H4 (cell line): Measurements from ENCODE around the gene AGPAT2. TPM values are rescaled to one million over a fixed set of nuclear protein-coding genes. Genes with fewer than 3 reads are reported as not detected.

Experiments used
- DNase-seq: peaks from one replicate; pipeline ENCODE4 v3.0.0-alpha.2; 2015; ENCODE audit warnings: low spot score
- total RNA-seq: library from RNA; depleted of rRNA; stranded (reverse); fragments of >200 nt; shearing (Covaris generic); gene quantifications from 2 replicates; pipeline ENCODE4 v1.2.3, GENCODE V29; 2014

AGPAT2 gene
- total RNA-seq, 1 experiment from 2014 or later = 32.3 TPM

DNA sequence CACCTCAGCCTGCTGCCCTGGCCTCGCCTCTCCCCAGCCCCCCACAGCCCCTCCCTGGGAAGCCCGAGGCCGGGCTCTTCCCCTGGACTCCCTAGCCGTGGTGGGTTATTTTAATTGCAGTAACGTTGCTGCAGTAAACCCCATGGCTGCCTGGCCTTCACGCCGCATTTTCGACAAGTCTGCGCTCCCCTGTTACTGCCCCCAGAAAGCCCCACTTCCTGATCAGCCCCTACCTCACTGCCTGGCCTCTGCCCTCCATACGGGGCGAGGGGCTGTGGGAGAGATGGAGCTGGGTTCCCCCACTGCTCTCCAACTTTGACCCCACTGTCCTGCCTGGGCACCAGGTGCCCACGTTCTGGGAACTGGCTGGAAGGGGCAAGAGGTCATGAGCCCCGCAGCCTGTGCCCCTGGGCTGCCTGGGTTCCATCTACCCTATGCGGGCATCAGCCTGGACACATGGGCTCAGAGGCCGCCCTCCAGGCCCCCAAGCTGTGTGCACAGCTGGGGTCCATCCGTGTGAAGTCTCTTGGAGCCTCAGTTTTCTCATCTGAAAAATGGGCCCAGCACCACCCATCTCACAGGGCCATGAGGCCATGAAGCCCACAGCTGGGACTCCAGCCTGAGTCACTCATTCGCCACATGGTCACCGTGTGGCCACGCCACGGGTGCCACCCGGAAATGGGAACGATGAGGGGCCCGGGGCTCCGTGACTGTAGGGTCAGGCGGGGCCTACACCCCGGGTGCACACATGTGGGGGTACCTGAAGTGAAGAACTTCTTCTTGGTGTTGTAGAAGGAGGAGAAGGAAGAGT lies 13.1 kb downstream of the AGPAT2 start:
- DNase-seq = no peak

DNA sequence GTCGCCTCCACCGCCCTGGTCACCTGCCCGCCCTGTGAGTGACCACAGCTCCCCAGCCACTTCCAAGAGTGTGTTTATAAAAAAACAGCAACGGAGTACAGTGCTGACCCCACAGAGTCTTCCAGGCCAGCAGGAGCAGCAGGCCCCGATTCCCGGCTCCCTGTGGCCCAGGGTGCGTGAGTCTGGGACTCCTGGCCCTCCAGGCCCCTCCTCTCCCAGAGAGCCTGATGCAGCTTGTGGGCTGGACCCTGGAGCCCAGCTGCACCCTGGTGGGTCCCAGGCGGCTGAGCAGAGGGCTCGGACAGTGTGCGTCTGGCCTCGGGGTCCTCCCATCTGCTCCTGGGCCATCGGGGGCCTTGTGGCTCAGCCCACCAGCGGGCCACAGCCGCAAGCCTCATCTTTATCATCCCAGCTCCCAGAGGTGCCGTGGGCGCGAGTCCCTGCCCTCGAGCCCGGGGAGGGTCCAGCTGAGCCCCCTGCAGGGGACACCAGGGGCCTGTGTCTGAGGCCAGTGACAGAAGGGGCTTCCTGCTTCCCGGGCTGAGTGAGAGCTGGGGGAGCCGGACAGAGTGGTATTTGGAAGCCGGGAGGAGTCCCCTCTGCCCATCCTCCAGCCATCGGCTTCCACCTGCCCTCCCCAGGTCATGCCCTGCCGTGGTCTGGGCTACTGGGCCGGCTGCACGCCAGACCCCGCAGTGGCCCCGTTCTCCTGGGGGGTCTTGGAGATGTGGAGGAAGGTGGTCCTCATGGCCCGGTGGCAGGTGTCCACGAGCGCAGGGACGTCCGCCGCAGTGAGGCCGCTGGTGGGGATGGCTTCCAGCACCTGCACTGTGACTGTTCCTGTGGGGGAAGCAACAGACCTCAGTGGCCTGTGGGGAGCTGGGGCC lies 13.9 kb downstream of the AGPAT2 start:
- DNase-seq = no peak

DNA sequence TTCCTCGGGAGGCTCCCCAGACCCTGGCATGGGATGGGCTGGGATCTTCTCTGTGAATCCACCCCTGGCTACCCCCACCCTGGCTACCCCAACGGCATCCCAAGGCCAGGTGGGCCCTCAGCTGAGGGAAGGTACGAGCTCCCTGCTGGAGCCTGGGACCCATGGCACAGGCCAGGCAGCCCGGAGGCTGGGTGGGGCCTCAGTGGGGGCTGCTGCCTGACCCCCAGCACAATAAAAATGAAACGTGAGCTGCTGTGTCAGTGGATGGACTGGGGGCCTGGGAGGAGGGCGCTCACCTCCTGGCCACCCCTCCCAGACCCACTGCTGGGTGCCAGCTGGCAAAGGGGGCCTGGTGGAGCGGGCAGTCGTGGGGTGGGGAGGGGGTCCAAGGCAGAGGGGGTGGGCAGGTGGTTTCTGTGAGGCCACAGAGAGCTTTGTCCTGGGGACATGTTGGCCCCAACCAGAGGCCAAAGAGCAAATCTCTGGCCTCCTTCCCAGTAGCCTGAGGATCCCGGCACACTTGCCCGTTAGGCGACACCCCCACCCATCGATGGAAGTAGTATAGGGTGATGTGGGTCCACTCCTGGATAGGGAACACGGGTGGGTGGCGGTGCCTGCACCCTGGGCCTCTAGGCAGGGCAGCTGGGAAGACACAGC lies 14.7 kb downstream of the AGPAT2 start:
- DNase-seq = no peak

DNA sequence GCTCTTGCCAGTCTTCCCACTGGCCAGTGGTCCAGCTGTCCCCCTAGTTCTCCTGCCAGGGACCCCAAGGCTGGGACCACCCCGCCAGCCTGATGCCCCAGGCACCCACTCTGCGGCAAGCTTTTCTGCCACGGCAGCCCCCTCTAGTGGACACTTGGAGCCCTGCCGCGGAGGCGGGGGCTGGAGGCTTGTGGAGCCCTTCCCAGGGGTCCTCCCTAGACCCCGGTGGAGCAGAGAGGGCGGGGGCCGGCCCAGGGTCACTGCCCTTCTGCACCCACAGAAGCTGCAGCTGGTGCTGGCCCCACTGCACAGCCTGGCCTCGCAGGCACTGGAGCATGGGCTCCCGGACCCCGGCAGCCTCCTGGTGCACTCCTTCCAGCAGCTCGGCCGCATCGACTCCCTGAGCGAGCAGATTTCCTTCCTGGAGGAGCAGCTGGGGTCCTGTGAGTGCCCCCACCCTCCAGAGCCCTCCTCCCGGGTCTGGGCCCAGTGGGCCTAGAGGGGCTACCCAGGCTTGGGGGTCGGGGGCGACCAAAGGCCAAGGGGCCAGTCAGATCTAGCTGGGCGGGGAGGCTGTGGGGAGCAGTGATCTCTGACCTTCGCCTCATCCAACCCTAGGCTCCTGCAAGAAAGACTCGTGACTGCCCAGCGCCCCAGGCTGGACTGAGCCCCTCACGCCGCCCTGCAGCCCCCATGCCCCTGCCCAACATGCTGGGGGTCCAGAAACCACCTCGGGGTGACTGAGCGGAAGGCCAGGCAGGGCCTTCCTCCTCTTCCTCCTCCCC lies 15.4 kb downstream of the AGPAT2 start:
- DNase-seq = no peak

DNA sequence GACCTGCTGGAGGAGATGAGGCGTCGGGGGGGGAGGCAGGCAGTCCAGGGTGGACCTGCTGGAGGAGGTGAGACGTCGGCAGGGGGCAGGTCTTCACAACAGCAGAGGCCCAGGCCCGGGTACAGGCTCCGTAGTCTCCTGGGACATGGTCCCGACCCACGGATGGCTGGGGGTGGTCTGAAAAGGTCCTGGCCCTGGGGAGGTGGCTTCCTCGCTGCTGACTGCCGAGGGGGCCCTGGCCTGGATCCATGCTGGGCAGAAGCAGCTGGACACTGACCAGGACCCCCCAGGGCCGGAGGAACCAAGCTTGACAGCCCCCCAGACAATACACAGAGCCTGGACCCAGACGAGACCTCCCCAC lies 16.0 kb downstream of the AGPAT2 start:
- DNase-seq = no peak

DNA sequence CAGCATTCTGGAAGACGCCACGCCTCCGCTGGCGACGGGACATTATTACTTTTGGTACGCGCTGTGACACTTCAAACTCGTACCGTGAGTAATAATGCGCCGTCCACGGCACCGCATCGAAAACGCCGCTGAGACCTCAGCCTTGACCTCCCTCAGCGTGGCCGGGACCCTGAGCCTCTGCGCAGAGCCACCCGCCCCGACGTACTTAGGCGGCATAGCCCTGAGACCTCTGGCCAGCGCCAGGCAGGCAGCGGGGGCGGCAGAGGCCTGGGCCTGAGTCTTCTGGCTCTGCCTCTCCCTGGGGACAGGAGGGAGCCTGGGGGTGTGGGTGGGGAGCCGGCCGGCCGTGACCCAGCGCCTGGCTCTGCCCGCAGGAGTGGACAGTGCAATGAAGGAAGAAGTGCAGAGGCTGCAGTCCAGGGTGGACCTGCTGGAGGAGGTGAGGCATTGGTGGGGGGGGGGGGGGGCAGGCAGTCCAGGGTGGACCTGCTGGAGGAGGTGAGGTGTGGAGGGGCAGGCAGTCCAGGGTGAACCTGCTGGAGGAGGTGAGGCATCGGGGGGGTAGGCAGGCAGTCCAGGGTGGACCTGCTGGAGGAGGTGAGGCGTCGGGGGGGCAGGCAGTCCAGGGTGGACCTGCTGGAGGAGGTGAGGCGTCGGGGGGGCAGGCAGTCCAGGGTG lies 16.5 kb downstream of the AGPAT2 start:
- DNase-seq = no peak

DNA sequence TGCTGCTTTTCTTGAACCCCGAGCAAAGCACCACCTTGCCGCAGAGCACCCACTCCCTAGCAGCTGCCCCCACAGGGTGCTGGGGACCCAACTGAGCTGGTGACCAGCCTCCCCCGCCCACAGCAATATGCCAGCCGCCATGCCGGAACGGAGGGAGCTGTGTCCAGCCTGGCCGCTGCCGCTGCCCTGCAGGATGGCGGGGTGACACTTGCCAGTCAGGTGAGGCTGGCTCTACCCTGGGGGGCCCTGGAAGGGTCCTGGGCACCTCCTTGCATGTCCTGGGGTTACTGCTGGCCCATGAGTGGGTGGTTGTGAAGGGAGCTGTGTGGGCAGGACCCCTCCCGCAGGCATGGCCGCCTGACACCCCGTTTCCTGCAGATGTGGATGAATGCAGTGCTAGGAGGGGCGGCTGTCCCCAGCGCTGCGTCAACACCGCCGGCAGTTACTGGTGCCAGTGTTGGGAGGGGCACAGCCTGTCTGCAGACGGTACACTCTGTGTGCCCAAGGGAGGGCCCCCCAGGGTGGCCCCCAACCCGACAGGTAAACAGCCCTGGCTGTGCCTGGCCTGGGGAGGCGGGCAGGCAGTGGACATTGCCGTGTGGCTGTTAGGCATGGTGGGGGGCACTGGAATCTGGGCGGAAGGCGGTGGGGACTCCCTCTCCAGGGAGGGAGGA lies 17.3 kb downstream of the AGPAT2 start:
- DNase-seq = no peak

DNA sequence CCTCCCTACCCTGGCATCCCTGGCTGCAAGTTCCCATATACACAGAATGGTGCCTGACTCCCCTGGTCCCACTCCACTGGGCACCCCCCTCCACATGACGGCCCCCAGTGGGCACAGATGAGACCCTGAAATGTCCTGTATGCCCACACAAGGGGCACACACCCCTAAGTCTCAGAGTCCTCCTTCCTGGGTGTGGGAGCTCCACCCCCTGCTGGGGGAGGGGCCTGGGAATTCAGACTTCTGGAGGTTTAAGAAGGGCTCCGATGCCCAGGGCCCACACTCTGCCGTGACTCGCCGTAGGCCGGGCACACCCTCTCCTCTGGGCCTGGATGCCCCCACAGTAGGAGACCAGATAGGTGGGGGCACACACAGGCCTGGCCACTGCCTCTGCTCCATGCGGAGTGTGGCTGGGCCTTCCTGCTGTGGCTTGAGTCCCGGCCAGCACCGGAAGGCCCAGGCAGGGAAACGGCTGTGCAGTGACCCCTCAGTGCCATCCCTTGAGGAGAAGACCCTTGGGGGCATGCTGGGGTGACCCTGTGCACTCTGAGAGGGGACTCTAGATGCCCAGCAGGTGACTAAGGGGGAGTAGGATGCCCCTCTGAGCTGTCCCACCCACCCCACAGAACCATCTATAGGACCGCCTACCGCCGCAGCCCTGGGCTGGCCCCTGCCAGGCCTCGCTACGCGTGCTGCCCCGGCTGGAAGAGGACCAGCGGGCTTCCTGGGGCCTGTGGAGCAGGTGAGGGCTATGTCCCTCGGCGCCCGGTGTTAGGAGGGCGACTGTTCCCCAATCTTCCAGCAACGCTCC lies 18.1 kb downstream of the AGPAT2 start:
- DNase-seq = no peak

DNA sequence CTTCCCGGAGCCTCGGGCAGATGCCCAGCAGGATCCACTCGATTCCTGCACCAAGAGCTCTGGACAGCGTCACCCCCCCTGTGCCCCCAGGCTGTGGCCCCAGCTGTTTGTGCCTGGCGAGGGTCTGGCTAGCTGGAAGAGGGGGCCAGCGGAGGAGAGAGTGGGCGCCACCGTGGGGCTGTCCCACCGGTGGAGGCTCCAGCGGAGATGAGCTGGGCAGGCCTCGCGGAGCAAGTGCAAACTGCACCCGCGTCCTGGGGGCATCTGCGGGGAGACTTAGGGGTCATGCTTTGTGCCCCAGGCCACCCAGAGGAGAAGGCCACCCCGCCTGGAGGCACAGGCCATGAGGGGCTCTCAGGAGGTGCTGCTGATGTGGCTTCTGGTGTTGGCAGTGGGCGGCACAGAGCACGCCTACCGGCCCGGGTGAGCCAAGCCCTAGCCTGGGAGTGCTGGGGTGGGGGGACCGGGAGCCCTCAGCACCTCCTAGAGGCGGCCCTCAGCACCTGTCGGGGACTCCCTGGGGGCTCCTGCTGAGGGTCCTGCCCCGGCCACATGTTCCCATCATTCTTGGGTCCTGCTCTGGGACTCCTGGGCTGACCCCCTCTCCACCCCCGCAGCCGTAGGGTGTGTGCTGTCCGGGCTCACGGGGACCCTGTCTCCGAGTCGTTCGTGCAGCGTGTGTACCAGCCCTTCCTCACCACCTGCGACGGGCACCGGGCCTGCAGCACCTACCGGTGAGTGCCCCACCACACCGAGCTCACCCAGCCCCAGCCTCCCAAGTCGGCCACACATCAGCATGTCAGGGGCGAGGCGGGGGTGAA lies 19.1 kb downstream of the AGPAT2 start:
- no peak for DNase-seq

DNA sequence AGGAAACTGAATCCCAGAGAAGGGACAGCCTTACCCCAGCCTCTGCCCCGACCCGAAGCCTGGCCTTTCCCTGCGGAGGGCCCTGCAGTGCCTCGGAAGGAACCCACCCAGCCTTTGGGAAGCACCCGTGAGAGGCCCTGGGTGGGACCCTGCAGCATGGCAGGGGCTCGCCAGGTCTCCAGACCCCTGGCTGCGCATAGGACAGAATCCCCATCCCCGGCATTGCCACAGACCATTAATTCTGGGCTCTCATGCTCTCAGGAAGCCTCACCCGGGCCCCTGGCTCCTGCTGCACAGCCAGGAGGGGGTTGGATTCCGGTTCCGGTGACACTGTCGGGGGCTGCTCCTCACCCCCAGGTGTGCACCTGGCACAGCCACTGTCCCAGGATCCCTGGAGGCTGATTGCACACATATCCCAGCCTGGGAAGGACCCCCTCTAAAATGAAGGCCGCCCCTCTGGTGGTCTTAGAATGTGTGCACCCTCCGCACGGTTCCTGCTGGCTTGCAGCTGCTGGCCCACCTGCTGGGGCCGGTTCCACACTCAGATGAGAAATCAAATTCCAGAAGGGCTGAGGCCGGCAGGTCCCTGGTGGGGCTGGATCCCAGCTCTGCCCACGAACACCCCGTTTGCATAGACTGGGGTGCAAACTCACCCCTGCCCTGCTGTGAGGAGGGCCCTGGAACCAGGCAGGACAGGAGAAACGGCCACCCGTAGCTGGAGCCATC lies 19.9 kb downstream of the AGPAT2 start:
- no peak for DNase-seq

DNA sequence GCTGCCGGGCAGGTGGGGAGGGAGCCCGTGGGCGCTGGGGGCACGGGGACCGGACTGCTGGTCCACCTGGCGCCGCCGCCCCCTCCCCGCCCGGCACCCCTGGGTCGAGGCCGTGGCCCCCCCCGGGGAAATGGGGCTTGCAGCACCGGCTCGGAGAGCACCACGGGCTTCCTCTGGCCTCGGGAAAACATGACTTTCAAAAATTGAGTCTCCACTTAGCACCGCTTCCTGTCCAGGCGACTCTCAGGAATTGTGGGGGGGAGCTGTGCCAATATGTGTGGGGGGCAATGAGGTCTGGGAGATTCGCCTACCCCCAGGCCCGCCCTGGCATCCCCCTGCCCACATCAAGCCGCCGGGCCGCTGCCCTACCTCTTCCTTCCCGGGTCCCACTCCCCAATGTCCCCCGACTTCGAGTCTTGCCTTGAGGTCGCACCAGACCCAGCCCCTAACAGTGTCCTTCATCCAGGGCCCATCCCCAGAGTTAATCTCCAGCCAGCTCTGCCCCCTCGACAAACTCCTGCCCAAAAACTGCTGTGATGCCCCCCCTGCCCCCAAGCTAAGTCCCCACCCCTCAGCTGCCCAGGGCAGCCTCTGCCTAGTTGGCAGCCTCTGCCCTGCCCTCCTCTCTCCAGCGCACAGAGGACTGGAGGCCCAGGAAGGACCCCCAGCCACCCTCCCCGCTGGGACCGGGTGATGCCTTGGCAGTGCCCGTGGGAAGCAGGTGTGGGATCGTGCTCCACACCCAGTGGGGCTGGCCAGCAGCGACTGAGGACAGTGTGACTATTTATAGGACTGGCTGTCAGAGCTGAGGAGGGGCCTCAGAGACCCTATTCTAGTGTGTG lies 20.7 kb downstream of the AGPAT2 start:
- no peak for DNase-seq

DNA sequence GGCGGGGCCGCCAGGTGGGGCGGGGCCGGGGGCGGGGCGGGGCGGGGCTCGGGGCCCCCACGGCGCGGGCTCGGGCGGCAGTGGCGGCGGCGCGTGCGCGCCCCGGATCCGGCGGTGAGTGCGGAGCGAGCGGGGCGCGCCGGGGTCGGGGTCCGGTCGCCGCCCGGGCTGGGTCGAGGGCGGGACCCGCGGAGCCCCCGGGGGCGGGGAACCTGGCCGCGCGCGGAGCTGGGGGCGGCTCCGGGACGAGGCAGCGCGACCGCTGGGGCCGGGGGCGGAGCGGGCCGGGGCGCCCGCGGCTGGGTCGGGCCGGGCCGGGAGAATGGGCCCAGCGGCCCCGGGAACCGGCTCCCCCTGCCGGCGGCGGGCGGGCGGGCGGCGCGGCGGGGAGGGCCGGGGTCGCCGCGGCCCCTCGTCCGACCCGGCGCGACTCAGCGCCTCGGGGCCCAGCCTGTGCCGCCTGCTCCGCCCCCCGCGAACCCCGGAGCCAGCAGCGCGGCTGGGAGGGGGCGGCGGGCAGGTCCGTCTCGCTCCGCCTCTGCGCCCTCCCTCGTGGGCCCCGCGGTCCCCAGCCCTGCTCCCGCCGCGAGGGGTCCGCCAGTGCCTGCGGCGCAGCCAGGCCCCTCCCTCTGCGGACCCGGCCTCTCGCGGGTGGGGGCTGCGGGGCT lies 21.4 kb downstream of the AGPAT2 start:
- no peak for DNase-seq

DNA sequence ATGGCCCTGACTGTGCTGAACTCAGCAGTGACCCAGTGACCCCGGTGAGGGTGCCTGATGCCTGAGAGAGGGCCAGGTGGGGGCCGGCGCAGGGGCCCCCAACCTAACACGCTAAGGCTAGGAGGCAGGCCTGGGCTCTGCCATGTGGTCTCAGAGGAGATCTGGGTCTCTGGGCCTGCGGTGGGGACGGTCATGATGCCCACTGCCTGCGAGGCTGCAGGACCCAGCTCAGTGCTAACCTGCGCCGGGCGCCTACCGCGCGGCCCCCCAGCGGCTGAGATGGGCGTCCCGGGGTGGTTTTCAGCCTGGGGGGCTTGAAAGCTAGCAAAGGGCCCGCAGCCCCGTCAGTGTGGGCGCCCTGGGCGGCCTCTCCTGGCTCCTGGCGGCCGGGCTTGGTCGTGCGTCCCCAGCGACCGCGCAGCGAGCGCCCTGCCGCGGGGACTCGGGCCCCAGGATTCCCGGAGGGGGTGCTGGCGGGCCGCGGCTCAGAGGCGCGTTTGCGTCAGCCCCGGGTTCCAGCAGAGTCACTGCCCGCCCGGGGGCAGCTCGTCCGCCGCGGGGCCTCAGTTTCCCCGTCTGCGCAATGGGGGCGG lies 22.1 kb downstream of the AGPAT2 start:
- no peak for DNase-seq

DNA sequence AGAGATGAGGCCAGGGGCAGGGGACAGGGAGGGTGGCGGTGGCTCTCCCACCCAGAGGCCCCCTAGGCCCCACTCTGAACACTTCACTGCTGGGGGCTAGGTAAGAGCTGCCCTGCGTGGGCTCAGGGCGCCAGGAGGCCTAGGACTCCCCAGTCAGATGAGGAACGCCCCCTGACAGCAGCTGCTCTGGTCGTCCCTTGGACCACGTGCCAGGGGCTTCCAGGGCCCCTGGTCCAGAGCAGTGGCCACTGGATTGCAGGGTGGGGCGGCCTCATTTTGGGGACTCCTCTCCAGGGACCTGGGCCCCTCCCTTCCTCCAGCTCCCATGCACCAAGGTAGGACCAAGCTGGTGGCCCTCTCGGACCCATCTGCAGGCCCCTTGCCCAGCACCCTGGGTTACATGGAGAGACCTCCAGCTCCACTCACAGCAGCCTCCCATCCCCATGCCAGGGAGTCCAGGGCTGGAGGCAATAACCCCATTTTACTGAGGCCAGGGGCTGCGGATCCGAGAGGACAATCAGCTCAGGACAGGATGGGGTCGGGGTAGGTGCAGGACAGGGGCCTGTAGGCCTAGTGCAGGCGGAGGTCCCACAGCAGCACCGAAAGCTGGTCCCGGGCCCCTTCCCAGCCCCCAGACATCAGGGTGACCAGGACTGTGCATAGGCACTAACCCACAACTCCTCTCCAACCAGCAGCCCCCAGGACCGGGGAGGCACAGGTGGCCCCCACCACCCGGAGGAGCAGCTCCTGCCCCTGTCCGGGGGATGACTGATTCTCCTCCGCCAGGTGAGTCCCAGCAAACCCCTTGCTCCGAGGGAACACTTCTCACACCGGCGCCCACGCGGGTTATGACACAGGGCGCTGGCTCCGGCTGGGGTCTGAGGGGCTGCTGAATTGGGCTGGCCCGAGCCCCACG lies 23.0 kb downstream of the AGPAT2 start:
- DNase-seq = no peak
